ACC112 (cell line): Measurements from ENCODE around the gene LSM4.
"Not testable (repeated sequence)": the region's sequence is repeated elsewhere in the genome, so short reads cannot be mapped to it uniquely, and the experiment has no call there.

Experiments
- H2AFZ ChIP-seq: fragments of 200-600 bp; sonication (generic); one replicate; pipeline ENCODE4 v1.6.0; 2017; ENCODE audit warnings: antibody characterized with exemption, low read length; ENCODE audit not compliant: unreplicated experiment
- H3K27ac ChIP-seq: fragments of 200-600 bp; sonication (generic); 2 replicates; pipeline ENCODE4 v1.5.1; 2014; ENCODE audit warnings: low read depth, mild to moderate bottlenecking, antibody characterized with exemption, low read length, moderate library complexity
- H3K27me3 ChIP-seq: fragments of 200-600 bp; sonication (generic); 2 replicates; pipeline ENCODE4 v1.6.1; 2014; ENCODE audit warnings: mild to moderate bottlenecking, antibody characterized with exemption, low read length, moderate library complexity, mixed read lengths; ENCODE audit not compliant: insufficient read depth
- H3K36me3 ChIP-seq: fragments of 200-600 bp; sonication (generic); 2 replicates; pipeline ENCODE4 v1.6.1; 2016; ENCODE audit warnings: mild to moderate bottlenecking, antibody characterized with exemption, low read length, moderate library complexity, mixed read lengths; ENCODE audit not compliant: insufficient read depth
- H3K4me1 ChIP-seq: fragments of 200-600 bp; sonication (generic); one replicate; pipeline ENCODE4 v1.6.1; 2016; ENCODE audit warnings: low read length, mixed read lengths; ENCODE audit not compliant: insufficient read depth, unreplicated experiment, control insufficient read depth
- H3K4me3 ChIP-seq: fragments of 200-600 bp; sonication (generic); 2 replicates; pipeline ENCODE4 v1.5.1; 2014; ENCODE audit warnings: mild to moderate bottlenecking, low read depth, low read length
- H3K79me2 ChIP-seq: fragments of 200-600 bp; sonication (generic); one replicate; pipeline ENCODE4 v1.6.0; 2016; ENCODE audit warnings: low read length; ENCODE audit not compliant: control insufficient read depth, unreplicated experiment, insufficient read depth

Gene LSM4

GRCh38 chr19:18353378-18354005 lies 30.6 kb upstream of the LSM4 start:
- Histone ChIP-seq H3K4me3 (no peak overlapping the region), H3K4me1 (no peaks in the 10 kb centered on the region), H3K36me3 (no peaks in the 10 kb centered on the region; the same call in 1 of the 2 replicates), H2AFZ (no peak overlapping the region), H3K27ac (no peak overlapping the region), H3K27me3 (no peaks in the 10 kb centered on the region), H3K79me2 (no peaks in the 10 kb centered on the region)

- no peak overlapping the region for H2AFZ ChIP-seq
- H3K27me3 ChIP-seq: no peaks in the 10 kb centered on the region
- H3K4me3 ChIP-seq: no peak overlapping the region
- H3K4me1 ChIP-seq: no peaks in the 10 kb centered on the region
- H3K36me3 ChIP-seq: no peaks in the 10 kb centered on the region
- no peak overlapping the region for H3K27ac ChIP-seq
- no peaks in the 10 kb centered on the region for H3K79me2 ChIP-seq
Observed at GRCh38 chr19:18351544-18351943, 28.7 kb upstream of the LSM4 start.

GRCh38 chr19:18350490-18350889 lies 27.6 kb upstream of the LSM4 start:
- Histone ChIP-seq H3K4me3 (no peak overlapping the region), H3K4me1 (no peaks in the 10 kb centered on the region), H3K27ac (no peak overlapping the region), H2AFZ (no peak overlapping the region), H3K27me3 (no peaks in the 10 kb centered on the region), H3K36me3 (no peaks in the 10 kb centered on the region), H3K79me2 (no peaks in the 10 kb centered on the region)

- no peaks in the 10 kb centered on the region for H3K36me3 ChIP-seq
- no peaks in the 10 kb centered on the region for H3K27me3 ChIP-seq
- H3K4me3 ChIP-seq: no peak overlapping the region
- no peak overlapping the region for H2AFZ ChIP-seq
- no peaks in the 10 kb centered on the region for H3K79me2 ChIP-seq
- no peaks in the 10 kb centered on the region for H3K4me1 ChIP-seq
- H3K27ac ChIP-seq: no peak overlapping the region
Observed at GRCh38 chr19:18349524-18350128, 26.8 kb upstream of the LSM4 start.

GRCh38 chr19:18348818-18349339 lies 26.0 kb upstream of the LSM4 start:
- H3K79me2 ChIP-seq, H3K4me3 ChIP-seq, H3K4me1 ChIP-seq, H3K27ac ChIP-seq, H2AFZ ChIP-seq, H3K36me3 ChIP-seq, H3K27me3 ChIP-seq: not testable (repeated sequence)

GRCh38 chr19:18348171-18348570 lies 25.3 kb upstream of the LSM4 start:
- Histone ChIP-seq H3K4me1 (no peaks in the 10 kb centered on the region), H3K4me3 (no peak overlapping the region), H2AFZ (no peak overlapping the region), H3K36me3 (no peaks in the 10 kb centered on the region), H3K79me2 (no peaks in the 10 kb centered on the region), H3K27me3 (no peaks in the 10 kb centered on the region), H3K27ac (no peak overlapping the region)

- Histone ChIP-seq H3K27ac (no peak overlapping the region), H3K4me3 (no peak overlapping the region), H3K4me1 (no peaks in the 10 kb centered on the region), H3K79me2 (no peaks in the 10 kb centered on the region), H2AFZ (no peak overlapping the region), H3K36me3 (no peaks in the 10 kb centered on the region), H3K27me3 (no peaks in the 10 kb centered on the region)
Observed at GRCh38 chr19:18346091-18346490, 23.2 kb upstream of the LSM4 start.

GRCh38 chr19:18345296-18345695 lies 22.4 kb upstream of the LSM4 start:
- Histone ChIP-seq H3K4me3 (no peak overlapping the region), H3K79me2 (no peaks in the 10 kb centered on the region), H3K27me3 (no peaks in the 10 kb centered on the region), H2AFZ (no peak overlapping the region), H3K27ac (no peak overlapping the region), H3K36me3 (no peaks in the 10 kb centered on the region), H3K4me1 (no peaks in the 10 kb centered on the region)

- no peaks in the 10 kb centered on the region for H3K27me3 ChIP-seq
- no peak overlapping the region for H3K4me3 ChIP-seq
- H3K4me1 ChIP-seq: no peaks in the 10 kb centered on the region
- H3K27ac ChIP-seq: no peak overlapping the region
- no peaks in the 10 kb centered on the region for H3K36me3 ChIP-seq
- no peaks in the 10 kb centered on the region for H3K79me2 ChIP-seq
- H2AFZ ChIP-seq: no peak overlapping the region
Observed at GRCh38 chr19:18344582-18344950, 21.7 kb upstream of the LSM4 start.

- Histone ChIP-seq H3K79me2 (no peaks in the 10 kb centered on the region), H3K4me1 (no peaks in the 10 kb centered on the region), H2AFZ (no peak overlapping the region), H3K27ac (no peak overlapping the region), H3K36me3 (no peaks in the 10 kb centered on the region), H3K27me3 (no peaks in the 10 kb centered on the region), H3K4me3 (no peak overlapping the region)
Observed at GRCh38 chr19:18342090-18342632, 19.3 kb upstream of the LSM4 start.
